ENCODE data around the gene PML.

The PML gene

GRCh38 chr15:73982222-73982962 is 12.1 kb upstream of the PML start:
- peak; percentile 93 for DNase-seq
- in situ Hi-C loops (cut with HindIII; ENCODE audit: low pct_ligation_motif_present, low pct_unique_long_range_greater_than_20kb, low sequenced_read_pairs): no loop called here

- in situ Hi-C loops (cut with HindIII; ENCODE audit: low pct_ligation_motif_present, low pct_unique_long_range_greater_than_20kb, low sequenced_read_pairs): no loop called here
- peak; percentile 85 for DNase-seq
These were observed 11.2 kb upstream of the PML start for GRCh38 chr15:73983211-73983727.

GRCh38 chr15:73983773-73984172 is 10.7 kb upstream of the PML start:
- in situ Hi-C loops (cut with HindIII; ENCODE audit: low pct_ligation_motif_present, low pct_unique_long_range_greater_than_20kb, low sequenced_read_pairs): no loop called here
- no peak for DNase-seq

GRCh38 chr15:73984208-73984979 is 10.1 kb upstream of the PML start:
- in situ Hi-C loops (cut with HindIII; ENCODE audit: low pct_ligation_motif_present, low pct_unique_long_range_greater_than_20kb, low sequenced_read_pairs): no loop called here

GRCh38 chr15:73985101-73985873 is 9.2 kb upstream of the PML start:
- peak; percentile 45 for DNase-seq
- in situ Hi-C loops (cut with HindIII; ENCODE audit: low pct_ligation_motif_present, low pct_unique_long_range_greater_than_20kb, low sequenced_read_pairs): no loop called here

More at GRCh38 chr15:73984208-73984979, 10.1 kb upstream of the PML start:
- no peak for DNase-seq

GRCh38 chr15:73986055-73986775 is 8.3 kb upstream of the PML start:
- in situ Hi-C loops (cut with HindIII; ENCODE audit: low pct_ligation_motif_present, low pct_unique_long_range_greater_than_20kb, low sequenced_read_pairs): no loop called here
- DNase-seq: peak; percentile 35

GRCh38 chr15:73986776-73987056 is 7.8 kb upstream of the PML start:
- in situ Hi-C loops (cut with HindIII; ENCODE audit: low pct_ligation_motif_present, low pct_unique_long_range_greater_than_20kb, low sequenced_read_pairs): no loop called here
- DNase-seq: no peak

GRCh38 chr15:73987250-73987649 is 7.3 kb upstream of the PML start:
- DNase-seq: no peak
- in situ Hi-C loops (cut with HindIII; ENCODE audit: low pct_ligation_motif_present, low pct_unique_long_range_greater_than_20kb, low sequenced_read_pairs): no loop called here

GRCh38 chr15:73987681-73988444 is 6.7 kb upstream of the PML start:
- peak; percentile 60 for DNase-seq
- in situ Hi-C loops (cut with HindIII; ENCODE audit: low pct_ligation_motif_present, low pct_unique_long_range_greater_than_20kb, low sequenced_read_pairs): no loop called here

GRCh38 chr15:73988445-73988969 is 6.0 kb upstream of the PML start:
- in situ Hi-C loops (cut with HindIII; ENCODE audit: low pct_ligation_motif_present, low pct_unique_long_range_greater_than_20kb, low sequenced_read_pairs): no loop called here

GRCh38 chr15:73989001-73989798 is 5.3 kb upstream of the PML start:
- in situ Hi-C loops (cut with HindIII; ENCODE audit: low pct_ligation_motif_present, low pct_unique_long_range_greater_than_20kb, low sequenced_read_pairs): no loop called here
- peak; percentile 75 for DNase-seq

More at GRCh38 chr15:73988445-73988969, 6.0 kb upstream of the PML start:
- DNase-seq: no peak

GRCh38 chr15:73990250-73991005 is 4.1 kb upstream of the PML start:
- no peak for DNase-seq
- in situ Hi-C loops (cut with HindIII; ENCODE audit: low pct_ligation_motif_present, low pct_unique_long_range_greater_than_20kb, low sequenced_read_pairs): no loop called here

- DNase-seq: peak; percentile 55
- in situ Hi-C loops (cut with HindIII; ENCODE audit: low pct_ligation_motif_present, low pct_unique_long_range_greater_than_20kb, low sequenced_read_pairs): no loop called here
These were observed 3.3 kb upstream of the PML start for GRCh38 chr15:73991260-73991659.

GRCh38 chr15:73991726-73992593 is 2.6 kb upstream of the PML start, which contains the start of gene STOML1:
STOML1 (minus strand) TSS chr15:73992295; CDS start chr15:73992223, 72 bp downstream.
- in situ Hi-C loops (cut with HindIII; ENCODE audit: low pct_ligation_motif_present, low pct_unique_long_range_greater_than_20kb, low sequenced_read_pairs): no loop called here
- DNase-seq: peak; percentile 92

GRCh38 chr15:73992594-73992898 is 2.0 kb upstream of the PML start:
- no peak for DNase-seq
- in situ Hi-C loops (cut with HindIII; ENCODE audit: low pct_ligation_motif_present, low pct_unique_long_range_greater_than_20kb, low sequenced_read_pairs): no loop called here
